ENCODE measurements around the gene TMEM143. TPM values are rescaled to one million over a fixed set of nuclear protein-coding genes. Genes with fewer than 3 reads are reported as not detected.
"Not testable (repeated sequence)": the region's sequence is repeated elsewhere in the genome, so short reads cannot be mapped to it uniquely, and the experiment has no call there.

TMEM143 gene
- total RNA-seq, 1 donor from 2014 or later: 5.4 TPM

GRCh38 chr19:48395170-48395455 is 31.4 kb upstream of the TMEM143 start:
- H3K4me3 ChIP-seq (ENCODE audit: low read depth, low read length): no peak overlapping the region
- TF ChIP-seq CTCF (conservative IDR thresholded peaks at IDR 0.05; ENCODE audit: low read depth, low read length): no peak
- DNase-seq (ENCODE audit: low read depth): no peak

- H3K4me3 ChIP-seq (ENCODE audit: low read depth, low read length): no peak overlapping the region
- no peak for TF ChIP-seq CTCF (conservative IDR thresholded peaks at IDR 0.05; ENCODE audit: low read depth, low read length)
- DNase-seq (ENCODE audit: low read depth): no peak
Observed at GRCh38 chr19:48394331-48395169, 30.8 kb upstream of the TMEM143 start.

- no peak for TF ChIP-seq CTCF (conservative IDR thresholded peaks at IDR 0.05; ENCODE audit: low read depth, low read length)
- DNase-seq (ENCODE audit: low read depth): no peak
Observed at GRCh38 chr19:48393559-48394330, 30.0 kb upstream of the TMEM143 start, which contains the start of gene GRIN2D. Gene GRIN2D, plus strand, starts transcription at chr19:48393668. Its CDS starts 4,725 bp downstream, at chr19:48398393.

GRCh38 chr19:48392860-48393558 is 29.3 kb upstream of the TMEM143 start:
- no peak overlapping the region for H3K4me3 ChIP-seq (ENCODE audit: low read depth, low read length)
- DNase-seq (ENCODE audit: low read depth): no peak
- no peak for TF ChIP-seq CTCF (conservative IDR thresholded peaks at IDR 0.05; ENCODE audit: low read depth, low read length)

More at GRCh38 chr19:48393559-48394330, 30.0 kb upstream of the TMEM143 start, which contains the start of gene GRIN2D:
- peak within 1 kb of the TSS; percentile 31 for H3K4me3 ChIP-seq (ENCODE audit: low read depth, low read length)

GRCh38 chr19:48392006-48392344 is 28.2 kb upstream of the TMEM143 start:
- not testable (repeated sequence) for DNase-seq (ENCODE audit: low read depth); H3K4me3 ChIP-seq (ENCODE audit: low read depth, low read length)

GRCh38 chr19:48391100-48392005 is 27.6 kb upstream of the TMEM143 start, which contains the start of gene KDELR1:
Gene KDELR1, minus strand, starts transcription at chr19:48391551. Its CDS starts 193 bp downstream, at chr19:48391358.
- no peak for DNase-seq (ENCODE audit: low read depth)

More at GRCh38 chr19:48391100-48392005, 27.6 kb upstream of the TMEM143 start, which contains the start of gene KDELR1:
- peak; percentile 80 for TF ChIP-seq CTCF (conservative IDR thresholded peaks at IDR 0.05; ENCODE audit: low read depth, low read length)
- H3K4me3 ChIP-seq (ENCODE audit: low read depth, low read length): peak within 1 kb of the TSS; percentile 100

Data from epithelial cell of proximal tubule (primary cell).